ENCODE data around the gene RNF148.

DNA sequence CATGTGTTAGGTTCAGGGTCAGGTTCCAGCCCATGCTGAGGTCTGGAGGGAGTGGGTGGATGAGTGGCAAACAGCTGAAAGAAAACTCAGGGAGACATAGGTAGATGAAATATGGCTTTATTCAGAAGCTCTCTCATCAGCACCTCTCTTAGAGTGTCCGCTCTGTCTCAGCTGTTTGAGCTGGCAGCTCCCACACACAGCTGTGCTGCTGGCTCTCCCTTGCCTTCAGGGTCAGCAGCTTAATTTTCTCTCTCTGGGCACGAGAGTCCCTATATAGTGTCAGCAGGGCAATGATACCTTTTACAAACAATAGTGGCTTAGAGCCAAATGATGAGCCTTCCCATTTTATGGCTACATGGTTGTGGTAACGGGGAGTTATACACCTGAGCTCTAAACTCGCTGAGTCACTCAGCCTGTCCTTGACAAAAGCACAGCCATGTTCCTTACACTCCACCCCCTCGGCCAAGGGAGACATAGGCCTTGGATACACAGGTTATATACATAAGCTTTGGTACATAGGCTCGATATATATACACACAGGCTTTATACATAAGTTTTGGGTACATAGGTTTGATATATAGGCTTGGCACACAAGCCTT, 14.2 kb downstream of the RNF148 start:
- TF ChIP-seq, protein P1, sequence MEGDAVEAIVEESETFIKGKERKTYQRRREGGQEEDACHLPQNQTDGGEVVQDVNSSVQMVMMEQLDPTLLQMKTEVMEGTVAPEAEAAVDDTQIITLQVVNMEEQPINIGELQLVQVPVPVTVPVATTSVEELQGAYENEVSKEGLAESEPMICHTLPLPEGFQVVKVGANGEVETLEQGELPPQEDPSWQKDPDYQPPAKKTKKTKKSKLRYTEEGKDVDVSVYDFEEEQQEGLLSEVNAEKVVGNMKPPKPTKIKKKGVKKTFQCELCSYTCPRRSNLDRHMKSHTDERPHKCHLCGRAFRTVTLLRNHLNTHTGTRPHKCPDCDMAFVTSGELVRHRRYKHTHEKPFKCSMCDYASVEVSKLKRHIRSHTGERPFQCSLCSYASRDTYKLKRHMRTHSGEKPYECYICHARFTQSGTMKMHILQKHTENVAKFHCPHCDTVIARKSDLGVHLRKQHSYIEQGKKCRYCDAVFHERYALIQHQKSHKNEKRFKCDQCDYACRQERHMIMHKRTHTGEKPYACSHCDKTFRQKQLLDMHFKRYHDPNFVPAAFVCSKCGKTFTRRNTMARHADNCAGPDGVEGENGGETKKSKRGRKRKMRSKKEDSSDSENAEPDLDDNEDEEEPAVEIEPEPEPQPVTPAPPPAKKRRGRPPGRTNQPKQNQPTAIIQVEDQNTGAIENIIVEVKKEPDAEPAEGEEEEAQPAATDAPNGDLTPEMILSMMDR (IDR thresholded peaks at IDR 0.05; ENCODE audit: low read depth, low read length): no peak
- no peak for TF ChIP-seq POLR2A (IDR thresholded peaks at IDR 0.05; ENCODE audit: extremely low read depth, insufficient read length)
- no peak for TF ChIP-seq MYC (IDR thresholded peaks at IDR 0.05; ENCODE audit: low read depth, low read length)
- TF ChIP-seq MAX (IDR thresholded peaks at IDR 0.05; ENCODE audit: low read depth, low read length): no peak
